Mucosa of stomach (tissue), 1 donor: ENCODE measurements around the gene KRT31.
"Not testable (repeated sequence)": the region's sequence is repeated elsewhere in the genome, so short reads cannot be mapped to it uniquely, and the experiment has no call there.

ENCODE experiments used
- H3K27me3 ChIP-seq: one replicate; pipeline ENCODE4 v1.7.0; 2013; ENCODE audit warnings: mild to moderate bottlenecking, low read length; ENCODE audit not compliant: control insufficient read depth, insufficient read depth
- H3K36me3 ChIP-seq: one replicate; pipeline ENCODE4 v1.7.0; 2013; ENCODE audit warnings: low read length; ENCODE audit not compliant: control insufficient read depth, insufficient read depth
- H3K4me1 ChIP-seq: one replicate; pipeline ENCODE4 v1.7.0; 2013; ENCODE audit warnings: mild to moderate bottlenecking, low read length; ENCODE audit not compliant: control insufficient read depth, insufficient read depth
- H3K4me3 ChIP-seq: one replicate; pipeline ENCODE4 v1.7.0; 2013; ENCODE audit warnings: low read length
- H3K9ac ChIP-seq: one replicate; pipeline ENCODE4 v1.7.0; 2013; ENCODE audit warnings: mild to moderate bottlenecking, low read length, moderate library complexity
- H3K9me3 ChIP-seq: one replicate; pipeline ENCODE4 v1.7.0; 2013; ENCODE audit warnings: mild to moderate bottlenecking, low read length, moderate library complexity; ENCODE audit not compliant: control insufficient read depth
- donor health status: Pancreatic carcinoma.

The KRT31 gene

DNA sequence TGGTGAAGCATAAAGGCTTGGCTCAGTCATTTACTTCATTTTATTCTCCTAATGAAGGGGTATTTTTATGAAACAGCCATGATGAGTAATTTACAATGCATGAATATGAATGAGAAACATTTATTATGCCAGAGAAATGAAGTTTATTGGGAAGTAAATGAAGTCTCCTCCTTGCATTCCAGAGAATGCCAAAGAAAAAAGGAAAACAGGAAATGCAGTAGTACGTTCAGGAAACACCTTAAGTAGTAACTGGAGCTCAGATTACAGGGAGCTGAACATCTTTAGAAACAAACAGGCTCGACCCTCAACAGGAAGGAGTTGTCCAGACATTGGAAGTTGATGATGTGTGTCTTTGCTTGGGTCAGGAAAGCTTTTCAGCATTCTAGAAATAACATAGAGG, 19.9 kb downstream of the KRT31 start:
- Histone ChIP-seq H3K9me3 (no peaks in the 10 kb centered on the region), H3K4me1 (no peaks in the 10 kb centered on the region), H3K9ac (no peak overlapping the region), H3K27me3 (peaks cover 4% of the 10 kb centered on the region), H3K4me3 (no peak overlapping the region), H3K36me3 (no peaks in the 10 kb centered on the region)

DNA sequence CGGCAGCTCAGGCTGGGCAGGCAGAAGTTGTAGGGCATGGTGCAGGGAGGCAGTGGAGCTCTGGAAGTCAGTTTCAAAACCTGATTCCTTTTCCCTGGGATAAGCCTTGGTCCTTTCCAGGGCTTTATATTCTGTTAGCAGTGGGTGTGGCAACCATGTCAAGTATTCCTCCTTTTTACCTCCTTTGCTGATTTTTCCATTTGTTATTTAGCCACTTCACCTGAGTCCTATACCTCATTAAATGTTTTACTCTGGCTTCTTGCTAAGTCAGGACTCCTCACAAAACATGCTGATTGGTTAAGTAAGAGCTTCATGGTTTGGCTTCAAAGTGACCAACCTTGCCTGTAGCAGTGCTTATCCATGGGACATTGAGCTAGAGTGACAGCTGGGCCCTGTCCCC, 27.7 kb downstream of the KRT31 start, which contains the start of gene KRT33B:
Gene KRT33B (minus strand): TSS at position 101 of the 400 bp plus-strand sequence. CDS start 63 bp downstream, at position 38.
- Histone ChIP-seq H3K4me1 (no peaks in the 10 kb centered on the region), H3K4me3 (no peak within 1 kb of the TSS), H3K36me3 (no peaks in the 10 kb centered on the region), H3K9ac (no peak within 1 kb of the TSS), H3K27me3 (no peaks in the 10 kb centered on the region), H3K9me3 (no peaks in the 10 kb centered on the region)

DNA sequence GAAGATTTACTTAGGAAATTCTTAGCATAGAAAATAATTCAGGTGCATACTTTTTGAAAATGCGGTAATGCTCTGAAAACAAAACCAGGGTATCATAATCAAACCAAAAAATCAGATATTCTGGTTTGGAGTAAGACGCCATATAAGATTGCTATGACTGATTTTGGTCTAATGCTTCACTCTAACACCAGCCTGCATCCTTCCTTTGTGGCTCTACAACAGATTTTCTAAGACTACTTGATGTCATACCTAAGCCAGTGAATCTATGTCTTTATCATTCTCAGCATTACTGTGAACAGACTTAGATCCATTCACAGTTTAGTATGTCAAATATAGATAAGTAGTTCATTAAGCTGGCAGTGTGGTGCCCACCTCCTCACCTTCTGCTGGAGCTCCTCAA, 28.4 kb downstream of the KRT31 start:
- H3K9me3 ChIP-seq = no peaks in the 10 kb centered on the region
- H3K9ac ChIP-seq = no peak overlapping the region
- no peak overlapping the region for H3K4me3 ChIP-seq
- H3K36me3 ChIP-seq = no peaks in the 10 kb centered on the region
- H3K4me1 ChIP-seq = no peaks in the 10 kb centered on the region
- no peaks in the 10 kb centered on the region for H3K27me3 ChIP-seq

DNA sequence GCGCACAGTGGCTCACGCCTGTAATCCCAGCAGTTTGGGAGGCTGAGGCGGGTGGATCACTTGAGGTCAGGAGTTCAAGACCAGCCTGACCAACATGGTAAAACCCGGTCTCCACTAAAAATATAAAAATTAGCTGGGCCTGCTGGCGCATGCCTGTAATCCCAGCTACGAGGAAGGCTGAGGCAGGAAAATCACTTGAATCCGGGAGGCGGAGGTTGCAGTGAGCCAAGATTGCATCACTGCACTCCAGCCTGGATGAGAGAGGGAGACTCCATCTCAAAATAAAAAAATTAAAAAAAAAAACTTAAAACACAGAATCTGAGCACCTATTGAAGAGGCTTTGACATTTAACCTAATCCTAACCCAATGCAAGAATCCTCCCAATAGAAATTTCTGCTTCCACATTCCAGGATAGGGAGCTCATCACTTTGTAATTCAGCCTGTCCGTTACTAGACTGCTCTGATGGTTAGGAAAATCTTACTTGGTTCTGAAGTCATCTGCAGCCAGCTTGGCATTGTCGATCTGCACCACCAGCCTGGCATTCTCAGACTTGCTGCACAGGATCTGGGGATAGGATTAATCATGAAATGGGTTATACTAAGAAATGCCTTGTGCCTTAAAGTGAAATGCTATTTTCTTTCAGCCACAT, 29.9 kb downstream of the KRT31 start:
- H3K36me3 ChIP-seq = no peaks in the 10 kb centered on the region
- H3K4me1 ChIP-seq = no peaks in the 10 kb centered on the region
- no peak overlapping the region for H3K4me3 ChIP-seq
- H3K27me3 ChIP-seq = no peaks in the 10 kb centered on the region
- no peak overlapping the region for H3K9ac ChIP-seq
- no peaks in the 10 kb centered on the region for H3K9me3 ChIP-seq

DNA sequence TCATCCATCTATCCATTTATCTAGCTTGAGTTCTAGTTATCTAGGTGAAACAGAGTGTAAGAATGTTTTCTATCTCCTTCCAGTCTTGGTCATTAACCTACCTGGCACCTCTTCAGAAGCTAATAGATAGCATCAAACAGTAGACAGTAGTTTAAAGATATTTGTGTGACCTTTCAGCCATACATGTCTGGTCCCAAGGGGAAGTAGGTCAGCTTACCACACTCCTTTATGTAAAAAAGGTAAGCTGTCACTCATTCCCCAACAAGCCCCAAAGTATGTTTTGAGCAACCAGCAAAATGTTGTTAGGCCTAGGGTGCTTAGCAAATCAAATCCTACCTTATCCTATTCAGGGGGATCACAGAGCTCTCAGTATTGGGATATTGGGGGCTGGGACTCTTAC, 31.3 kb downstream of the KRT31 start:
- Histone ChIP-seq H3K27me3 (no peaks in the 10 kb centered on the region), H3K9ac (no peak overlapping the region), H3K36me3 (no peaks in the 10 kb centered on the region), H3K9me3 (no peaks in the 10 kb centered on the region), H3K4me1 (no peaks in the 10 kb centered on the region), H3K4me3 (no peak overlapping the region)

DNA sequence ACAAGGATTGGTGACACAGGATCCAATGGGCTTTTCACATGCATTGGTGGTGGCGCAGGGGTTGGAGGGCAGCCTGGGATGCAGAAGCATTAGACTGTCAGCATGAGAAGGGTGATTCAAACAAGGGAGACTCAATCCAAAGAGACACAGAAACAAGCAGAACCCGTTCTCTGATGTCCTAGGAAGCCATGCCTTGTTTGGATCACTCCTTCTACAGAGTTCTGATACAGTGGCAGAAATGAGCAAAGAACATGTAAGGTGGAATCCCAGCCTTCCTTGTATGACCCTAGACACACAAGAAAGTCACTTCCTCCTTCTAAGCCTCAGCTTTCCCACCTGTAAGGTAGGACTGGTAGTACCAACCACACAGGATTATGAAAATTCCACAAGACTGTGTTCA, 33.5 kb downstream of the KRT31 start:
- Histone ChIP-seq H3K4me3 (no peak overlapping the region), H3K9me3 (no peaks in the 10 kb centered on the region), H3K27me3 (no peaks in the 10 kb centered on the region), H3K9ac (no peak overlapping the region), H3K4me1 (no peaks in the 10 kb centered on the region), H3K36me3 (no peaks in the 10 kb centered on the region)

DNA sequence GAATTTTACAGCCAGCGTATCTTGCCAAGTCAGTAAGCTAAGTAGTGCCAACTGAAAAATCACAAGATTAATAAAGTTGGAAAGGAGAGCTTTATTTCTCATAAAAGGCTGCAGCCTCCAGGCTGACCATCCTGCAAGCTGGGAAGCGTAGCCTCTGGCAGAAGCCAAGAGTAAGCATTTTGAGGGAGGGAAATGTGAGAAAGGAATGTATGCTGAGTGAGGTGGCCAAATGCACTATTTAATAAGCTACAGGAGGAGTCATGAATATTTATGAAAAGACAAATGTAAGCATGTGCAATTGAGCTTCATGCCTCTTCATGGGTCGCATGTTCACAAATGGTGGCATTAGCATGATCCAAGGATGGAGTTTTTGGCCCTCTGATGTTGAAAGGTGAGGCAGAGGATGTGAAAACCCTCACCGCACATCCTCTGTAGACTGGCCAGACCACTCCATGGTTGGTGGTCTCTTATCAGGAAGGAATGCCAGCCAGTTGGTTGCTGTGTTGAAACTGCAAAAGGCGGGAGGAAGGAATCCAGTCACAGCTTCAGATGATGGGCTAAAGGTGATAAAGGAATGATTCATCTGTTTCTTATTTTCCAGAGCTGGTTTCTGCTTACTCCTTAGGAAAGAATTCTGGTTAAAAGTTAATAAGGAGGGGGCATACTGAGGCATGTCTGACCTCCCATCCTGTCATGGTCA, 37.0 kb downstream of the KRT31 start:
- no peaks in the 10 kb centered on the region for H3K36me3 ChIP-seq
- H3K9ac ChIP-seq = no peak overlapping the region
- no peaks in the 10 kb centered on the region for H3K9me3 ChIP-seq
- H3K4me1 ChIP-seq = no peaks in the 10 kb centered on the region
- H3K4me3 ChIP-seq = no peak overlapping the region
- no peaks in the 10 kb centered on the region for H3K27me3 ChIP-seq

DNA sequence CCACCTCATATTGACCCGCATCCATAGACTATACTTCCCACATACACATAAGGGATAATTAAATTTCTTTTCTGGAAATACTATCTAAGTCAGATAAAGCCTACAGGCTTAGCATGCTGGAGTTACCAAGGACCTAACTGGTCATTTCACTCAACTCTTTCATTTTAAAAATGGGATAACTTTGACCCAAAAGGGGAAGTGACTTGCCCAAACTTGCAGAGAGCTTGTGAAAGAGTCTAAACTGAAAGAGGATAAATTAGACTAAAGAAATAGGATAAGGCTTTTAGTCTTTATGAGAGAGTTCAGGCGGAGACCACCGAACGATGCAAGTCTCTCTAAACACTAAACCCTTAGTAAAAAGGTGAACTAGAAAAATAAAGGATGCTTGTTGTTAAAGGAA, 42.9 kb downstream of the KRT31 start:
- Histone ChIP-seq H3K36me3 (no peaks in the 10 kb centered on the region), H3K27me3 (no peaks in the 10 kb centered on the region), H3K4me3 (no peak overlapping the region), H3K9me3 (no peaks in the 10 kb centered on the region), H3K4me1 (no peaks in the 10 kb centered on the region), H3K9ac (no peak overlapping the region)

DNA sequence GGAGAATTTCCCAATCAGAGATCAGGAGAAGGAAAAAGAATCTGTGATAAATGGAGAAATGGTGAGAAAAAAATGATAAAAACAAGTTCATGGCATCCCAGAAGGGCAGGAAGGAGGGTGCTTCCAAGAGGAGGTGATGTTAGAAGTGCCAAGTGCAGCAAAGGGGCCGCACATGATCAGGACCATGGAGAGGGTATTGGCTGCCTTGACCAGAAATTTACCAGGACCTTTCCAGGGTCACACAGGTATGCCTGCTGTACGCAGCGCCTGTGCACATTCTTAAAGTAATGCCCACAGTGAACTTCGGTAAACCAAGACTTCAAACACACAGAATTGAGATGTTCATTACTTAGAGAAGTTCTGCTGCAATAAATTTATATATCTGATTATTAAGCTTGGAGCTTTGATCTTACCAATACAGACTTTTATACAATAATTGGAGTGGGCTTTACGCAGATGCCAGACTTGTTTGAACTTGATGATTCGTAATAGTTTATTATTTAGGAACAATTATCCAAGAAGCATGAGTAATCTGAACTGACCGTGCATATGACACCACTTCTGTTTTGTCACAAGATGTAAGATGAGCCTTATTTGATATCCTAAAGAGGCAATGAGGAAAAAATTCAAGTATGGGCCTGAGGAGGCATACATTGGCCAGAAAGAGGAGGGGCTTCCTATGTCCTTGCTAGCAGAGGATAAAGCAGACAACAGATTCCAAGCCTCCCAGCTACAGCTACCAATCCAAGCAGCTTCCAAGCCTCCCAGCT, 44.6 kb downstream of the KRT31 start:
- no peaks in the 10 kb centered on the region for H3K9me3 ChIP-seq
- no peak overlapping the region for H3K4me3 ChIP-seq
- no peaks in the 10 kb centered on the region for H3K36me3 ChIP-seq
- no peaks in the 10 kb centered on the region for H3K27me3 ChIP-seq
- no peak overlapping the region for H3K9ac ChIP-seq
- H3K4me1 ChIP-seq = no peaks in the 10 kb centered on the region

DNA sequence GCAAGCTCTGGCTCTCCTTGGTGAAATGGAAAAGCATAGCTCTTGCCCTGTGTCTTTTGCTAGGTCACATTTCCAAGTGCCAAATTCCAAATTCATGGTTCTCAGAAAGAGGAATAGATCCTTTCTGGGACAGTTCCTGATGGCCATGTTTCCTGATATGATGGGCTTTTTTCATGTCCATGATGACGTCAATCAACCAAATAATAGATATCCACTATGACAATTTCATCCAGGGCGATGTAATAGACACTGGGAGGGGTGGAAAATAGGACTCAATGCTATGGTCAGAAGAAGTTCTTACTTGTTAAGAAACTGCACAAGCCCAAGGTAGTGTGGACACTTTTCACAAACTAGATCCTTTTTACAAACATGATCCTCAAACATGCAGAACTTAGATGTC, 46.2 kb downstream of the KRT31 start:
- Histone ChIP-seq H3K27me3 (no peaks in the 10 kb centered on the region), H3K9ac (no peak overlapping the region), H3K9me3 (no peaks in the 10 kb centered on the region), H3K4me3 (no peak overlapping the region), H3K36me3 (no peaks in the 10 kb centered on the region), H3K4me1 (no peaks in the 10 kb centered on the region)

DNA sequence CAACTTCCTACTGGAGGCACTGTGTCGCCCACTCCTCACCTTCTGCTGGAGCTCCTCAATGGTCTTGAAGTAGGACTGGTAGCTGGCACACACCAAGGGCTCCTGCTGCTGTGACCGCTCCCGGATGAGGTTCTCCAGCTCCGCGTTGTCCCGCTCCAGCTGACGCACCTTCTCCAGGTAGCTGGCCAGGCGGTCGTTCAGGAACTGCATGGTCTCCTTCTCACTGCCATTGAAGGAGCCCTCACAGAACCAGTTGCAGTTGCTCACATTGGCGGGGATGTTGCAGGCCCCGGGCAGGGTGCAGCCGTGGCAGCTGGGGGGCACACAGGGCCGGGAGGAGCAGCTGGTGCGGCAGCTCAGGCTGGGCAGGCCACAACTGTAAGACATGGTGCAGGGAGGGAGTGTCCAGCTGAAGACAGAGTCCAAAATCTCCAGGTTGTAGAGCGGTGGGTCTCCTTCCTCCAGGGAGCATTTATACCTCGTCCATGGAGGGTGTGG, 47.0 kb downstream of the KRT31 start, which contains the start of gene KRT33A:
Gene KRT33A (minus strand): TSS at position 448 of the 498 bp plus-strand sequence. CDS start 61 bp downstream, at position 387.
- H3K9me3 ChIP-seq, H3K36me3 ChIP-seq, H3K4me1 ChIP-seq, H3K27me3 ChIP-seq, H3K4me3 ChIP-seq, H3K9ac ChIP-seq: not testable (repeated sequence)
